IPS DF 6.9 (cell line): Measurements from ENCODE around the gene ACE2.

Experiments
- DNase-seq: peaks from one replicate; pipeline ENCODE4 v3.0.0-alpha.2; 2013; ENCODE audit warnings: low read depth, low spot score
- H3K27ac ChIP-seq: one replicate; pipeline ENCODE4 v1.5.1; 2013; ENCODE audit warnings: low read length, control low read depth
- H3K27me3 ChIP-seq: 2 replicates; pipeline ENCODE4 v1.6.1; 2013; ENCODE audit warnings: mild to moderate bottlenecking, low read length; ENCODE audit not compliant: control insufficient read depth, insufficient read depth
- H3K36me3 ChIP-seq: 2 replicates; pipeline ENCODE4 v1.6.1; 2013; ENCODE audit warnings: low read length; ENCODE audit not compliant: control insufficient read depth, insufficient read depth
- H3K4me1 ChIP-seq: 2 replicates; pipeline ENCODE4 v1.6.1; 2013; ENCODE audit warnings: low read length; ENCODE audit not compliant: control insufficient read depth, insufficient read depth
- H3K4me3 ChIP-seq: 2 replicates; pipeline ENCODE4 v1.5.1; 2013; ENCODE audit warnings: mild to moderate bottlenecking, low read length
- H3K9me3 ChIP-seq: 2 replicates; pipeline ENCODE4 v1.6.1; 2013; ENCODE audit warnings: low read length, inconsistent platforms; ENCODE audit not compliant: control insufficient read depth, insufficient read depth
- WGBS: extraction: QIAGEN DNeasy Blood & Tissue Kit; methylation state at CpG from one replicate; pipeline ENCODE4 v1.1.7; 2013; ENCODE audit warnings: mixed read lengths, missing lambda C conversion rate; ENCODE audit not compliant: insufficient read length, insufficient coverage; 5-methylcytosine and 5-hydroxymethylcytosine counted together

Gene ACE2

DNA sequence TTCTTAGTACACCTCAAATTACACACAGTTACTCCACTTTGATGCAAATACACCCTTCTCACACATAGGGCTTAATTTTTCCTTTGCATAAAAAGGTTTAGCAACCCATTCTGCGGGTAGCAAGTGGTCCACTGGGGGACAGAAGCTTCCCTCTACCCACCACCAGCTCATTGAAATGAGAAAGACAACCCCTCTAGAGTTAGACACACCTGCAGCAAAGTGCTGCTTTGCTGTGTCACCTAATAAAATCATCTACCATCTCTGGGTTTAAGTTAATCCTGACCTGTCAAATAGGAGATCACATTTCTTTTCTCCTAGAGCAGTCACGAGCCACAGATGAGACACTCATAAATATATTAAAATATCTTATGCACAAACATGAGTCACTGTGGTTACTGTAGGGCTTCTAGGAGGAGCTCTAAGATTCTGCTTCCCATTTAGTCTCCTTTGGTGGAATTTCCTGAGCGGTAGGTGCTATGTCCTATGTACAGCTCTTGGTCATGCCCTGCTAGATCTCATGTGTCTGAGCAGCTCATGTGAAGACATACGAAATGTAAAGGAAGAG lies 88.3 kb downstream of the ACE2 start:
- Histone ChIP-seq H3K9me3 (no peaks in the 10 kb centered on the region), H3K27me3 (no peaks in the 10 kb centered on the region)
- no CpG with 5 or more reads among the region's 4 CpGs for WGBS

DNA sequence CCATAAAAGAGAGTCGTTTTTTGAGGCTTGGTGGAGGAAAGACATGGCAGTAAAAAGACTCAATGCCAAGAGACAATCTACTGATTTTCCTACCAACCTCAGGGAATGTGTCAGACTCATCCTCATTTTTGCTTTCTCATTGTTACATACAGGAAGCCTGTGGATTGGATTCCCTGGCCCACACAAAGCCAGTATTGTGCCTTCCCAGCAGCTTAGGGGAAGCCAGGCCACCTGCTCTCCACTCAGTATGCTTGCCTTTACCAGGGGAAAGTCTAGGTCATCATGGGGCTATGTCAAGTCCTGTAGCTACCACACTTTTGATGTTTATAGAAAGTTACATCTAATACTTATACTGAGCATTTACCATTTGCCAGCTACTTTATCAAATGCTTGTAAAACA lies 89.2 kb downstream of the ACE2 start:
- no peak for DNase-seq
- no peaks in the 10 kb centered on the region for H3K9me3 ChIP-seq
- H3K4me1 ChIP-seq = no peaks in the 10 kb centered on the region
- no peak overlapping the region for H3K4me3 ChIP-seq
- WGBS = no CpG with 5 or more reads among the region's 1 CpG
- no peaks in the 10 kb centered on the region for H3K36me3 ChIP-seq
- no peak overlapping the region for H3K27ac ChIP-seq
- no peaks in the 10 kb centered on the region for H3K27me3 ChIP-seq

More for the DNA sequence above, 88.3 kb downstream of the ACE2 start:
- no peak for DNase-seq
- Histone ChIP-seq H3K27ac (no peak overlapping the region), H3K36me3 (no peaks in the 10 kb centered on the region), H3K4me1 (no peaks in the 10 kb centered on the region), H3K4me3 (no peak overlapping the region)
